Lower leg skin (tissue), 4 donors: ENCODE results near the gene UBE2F. TPM values are rescaled to one million over a fixed set of nuclear protein-coding genes. Genes with fewer than 3 reads are reported as not detected.
A peak's percentile ranks its signal among the peaks of the same experiment; 100 is the strongest.

Experiments
- DNase-seq, 2 donors: peaks; one replicate each; pipeline ENCODE4 v3.0.0-alpha.2; 2019; ENCODE audit warnings: low spot score in 2 of 2
- H3K4me3 ChIP-seq: fragments of 200-600 bp; sonication (generic); 2 replicates; pipeline ENCODE4 v1.5.1; 2017; ENCODE audit warnings: mild to moderate bottlenecking, low read depth; ENCODE audit not compliant: poor library complexity, severe bottlenecking
- POLR2A ChIP-seq, 2 donors: fragments of 450-650 bp; IDR thresholded peaks; one replicate each; pipeline ENCODE4 v1.6.1; 2016 to 2017; ENCODE audit warnings: antibody characterized with exemption in 2 of 2, mild to moderate bottlenecking in 1 of 2, moderate library complexity in 1 of 2
- WGBS, 2 donors: methylation state at CpG; one replicate each; pipeline ENCODE4 v1.1.5; 2018; 5-methylcytosine and 5-hydroxymethylcytosine counted together
- intact Hi-C: fragments of 100-400 bp; cut with DNase I; formaldehyde crosslinking; loops from one replicate; pipeline ENCODE4 v1.15.0; 2023; ENCODE audit warnings: low total_unique reads
- total RNA-seq, 4 donors: library from RNA; depleted of rRNA; stranded (reverse); fragments of >200 nt; gene quantifications; one replicate each; pipeline ENCODE4 v1.1.0, GENCODE V29; 2016
- TF ChIP-seq, protein P1 (sequence below), 3 donors: fragments of 450-650 bp; IDR thresholded peaks; one replicate each; pipeline ENCODE4 v1.5.1; 2016; ENCODE audit warnings: antibody characterized with exemption in 3 of 3, mild to moderate bottlenecking in 3 of 3, moderate library complexity in 2 of 3

The UBE2F gene
- total RNA-seq, 4 donors from 2014 or later, result 32.8 to 46.9 (median 33.3) TPM

DNA sequence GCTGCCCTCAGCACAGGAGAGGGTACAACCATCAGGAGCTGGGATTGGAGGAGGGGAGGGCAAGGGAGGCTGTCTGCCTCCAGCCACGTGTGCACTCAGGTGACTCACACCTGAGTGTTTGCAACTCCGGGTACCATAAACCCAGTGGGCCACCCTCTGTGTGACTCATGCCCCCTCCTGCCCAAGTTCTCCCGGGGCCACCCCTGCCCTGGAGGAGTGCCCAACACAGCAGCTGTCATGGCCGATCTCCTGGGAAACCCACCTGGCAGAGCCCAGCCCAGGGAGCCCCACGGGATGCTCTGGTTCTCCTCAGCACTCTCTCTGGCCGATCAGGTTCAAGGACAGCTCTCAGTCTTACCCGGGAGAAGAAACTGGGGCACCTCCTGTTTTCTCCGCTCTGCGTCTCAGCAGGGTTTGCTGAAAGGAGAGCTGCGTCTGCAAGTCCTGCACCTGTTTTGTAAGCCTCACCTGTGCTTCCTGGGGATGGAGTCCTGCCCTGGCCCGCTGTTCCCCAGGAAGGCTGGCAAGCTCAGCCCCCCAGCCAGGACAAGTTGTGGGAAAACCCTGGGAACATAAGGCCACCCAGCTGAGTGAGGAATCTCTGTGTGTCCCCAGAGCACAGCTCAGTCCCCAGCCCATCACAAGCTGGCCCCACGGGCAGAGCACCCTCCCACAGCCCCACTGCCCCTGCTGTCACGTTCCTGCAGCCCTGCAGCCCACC lies 44.0 kb upstream of the UBE2F start:
- DNase-seq, result no peak
- TF ChIP-seq POLR2A (IDR thresholded peaks at IDR 0.05), result no peak
- TF ChIP-seq, protein P1, sequence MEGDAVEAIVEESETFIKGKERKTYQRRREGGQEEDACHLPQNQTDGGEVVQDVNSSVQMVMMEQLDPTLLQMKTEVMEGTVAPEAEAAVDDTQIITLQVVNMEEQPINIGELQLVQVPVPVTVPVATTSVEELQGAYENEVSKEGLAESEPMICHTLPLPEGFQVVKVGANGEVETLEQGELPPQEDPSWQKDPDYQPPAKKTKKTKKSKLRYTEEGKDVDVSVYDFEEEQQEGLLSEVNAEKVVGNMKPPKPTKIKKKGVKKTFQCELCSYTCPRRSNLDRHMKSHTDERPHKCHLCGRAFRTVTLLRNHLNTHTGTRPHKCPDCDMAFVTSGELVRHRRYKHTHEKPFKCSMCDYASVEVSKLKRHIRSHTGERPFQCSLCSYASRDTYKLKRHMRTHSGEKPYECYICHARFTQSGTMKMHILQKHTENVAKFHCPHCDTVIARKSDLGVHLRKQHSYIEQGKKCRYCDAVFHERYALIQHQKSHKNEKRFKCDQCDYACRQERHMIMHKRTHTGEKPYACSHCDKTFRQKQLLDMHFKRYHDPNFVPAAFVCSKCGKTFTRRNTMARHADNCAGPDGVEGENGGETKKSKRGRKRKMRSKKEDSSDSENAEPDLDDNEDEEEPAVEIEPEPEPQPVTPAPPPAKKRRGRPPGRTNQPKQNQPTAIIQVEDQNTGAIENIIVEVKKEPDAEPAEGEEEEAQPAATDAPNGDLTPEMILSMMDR (IDR thresholded peaks at IDR 0.05), result no peak
- H3K4me3 ChIP-seq, result no peak overlapping the region
- WGBS, 2 donors, result 26 to 50% methylated on average over 12 to 13 of the region's 13 CpGs
- intact Hi-C loops, result no loop called here

DNA sequence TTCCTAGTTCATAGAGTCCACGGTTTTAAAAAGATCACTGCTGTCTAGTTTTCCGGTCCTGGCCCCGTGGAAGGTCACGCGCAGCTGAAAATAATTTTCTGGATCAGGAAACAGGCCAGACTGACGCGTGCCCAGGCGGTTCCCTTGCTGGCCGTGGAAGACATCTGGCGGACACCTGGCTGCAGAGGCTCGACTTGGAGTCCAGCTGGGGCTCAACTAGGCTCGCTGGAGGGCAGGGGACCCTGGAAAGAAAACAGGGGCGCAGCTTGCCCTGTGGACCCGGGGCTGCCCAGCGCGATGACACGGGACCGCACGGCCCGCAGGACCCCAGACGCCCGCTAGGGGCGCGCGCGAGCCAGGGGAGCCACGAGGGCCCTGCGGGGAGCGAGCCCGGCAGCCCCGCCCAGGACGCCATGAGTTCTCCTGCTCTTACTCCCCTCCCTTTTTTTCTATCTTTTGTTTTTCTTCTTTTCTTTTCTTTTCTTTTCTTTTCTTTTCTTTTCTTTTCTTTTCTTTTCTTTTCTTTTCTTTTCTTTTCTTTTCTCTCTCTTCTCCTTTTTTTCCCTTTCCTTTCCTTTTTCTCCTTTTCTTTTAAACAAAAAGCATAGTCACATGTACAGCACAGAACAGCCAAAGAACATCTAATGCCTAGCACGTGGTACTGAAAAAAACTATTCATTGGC lies 43.2 kb upstream of the UBE2F start:
- no peak for TF ChIP-seq POLR2A (IDR thresholded peaks at IDR 0.05)
- TF ChIP-seq, protein P1 (IDR thresholded peaks at IDR 0.05), result peak in 1 of 3 donors; percentile 79
- peak; percentile 74 to 95 for DNase-seq
- 13 to 15% methylated on average over 33 of the region's 33 CpGs for WGBS, 2 donors
- H3K4me3 ChIP-seq, result no peak overlapping the region
- intact Hi-C loops, result no loop called here

DNA sequence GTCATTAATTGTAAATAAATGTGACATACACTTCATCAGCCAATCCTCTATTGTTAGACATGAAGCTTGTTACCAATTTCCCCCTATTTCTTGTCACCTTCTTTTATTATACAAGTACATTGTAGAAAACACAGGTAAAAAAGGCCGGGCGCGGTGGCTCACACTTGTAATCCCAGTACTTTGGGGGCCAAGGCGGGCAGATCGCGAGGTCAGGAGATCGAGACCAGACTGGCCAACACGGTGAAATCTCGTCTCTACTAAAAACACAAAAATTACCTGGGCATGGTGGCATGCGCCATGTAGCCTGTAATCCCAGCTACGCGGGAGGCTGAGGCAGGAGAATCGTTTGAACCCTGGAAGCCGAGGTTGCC lies 42.7 kb upstream of the UBE2F start:
- intact Hi-C loops, result no loop called here
- TF ChIP-seq, protein P1 (IDR thresholded peaks at IDR 0.05), result no peak
- no peak for TF ChIP-seq POLR2A (IDR thresholded peaks at IDR 0.05)
- no peak for DNase-seq
- no peak overlapping the region for H3K4me3 ChIP-seq
- 90 to 93% methylated on average over 14 of the region's 14 CpGs for WGBS, 2 donors

DNA sequence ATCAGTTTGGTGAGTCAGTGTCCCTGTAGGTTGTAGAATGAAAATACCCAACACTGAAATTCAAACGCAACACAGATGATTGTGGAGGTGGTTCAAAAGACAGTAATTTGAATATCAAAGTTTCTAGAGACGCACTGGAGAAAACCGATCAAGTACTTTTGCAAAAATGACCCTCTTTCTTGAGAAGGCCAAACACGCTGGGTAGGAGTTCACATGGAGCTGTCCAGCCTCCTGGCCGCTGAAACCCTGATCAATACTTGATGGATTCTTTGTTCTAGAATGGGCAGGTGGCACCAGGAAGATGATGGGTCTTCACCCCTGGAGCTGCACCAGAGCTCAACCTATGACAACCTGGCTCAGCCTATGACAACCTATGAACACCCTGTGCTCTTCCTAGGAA lies 39.7 kb upstream of the UBE2F start:
- TF ChIP-seq, protein P1 (IDR thresholded peaks at IDR 0.05), result no peak
- TF ChIP-seq POLR2A (IDR thresholded peaks at IDR 0.05), result no peak
- 89% methylated on average over 5 of the region's 5 CpGs for WGBS, 2 donors
- intact Hi-C loops, result no loop called here
- no peak overlapping the region for H3K4me3 ChIP-seq
- DNase-seq, result no peak

DNA sequence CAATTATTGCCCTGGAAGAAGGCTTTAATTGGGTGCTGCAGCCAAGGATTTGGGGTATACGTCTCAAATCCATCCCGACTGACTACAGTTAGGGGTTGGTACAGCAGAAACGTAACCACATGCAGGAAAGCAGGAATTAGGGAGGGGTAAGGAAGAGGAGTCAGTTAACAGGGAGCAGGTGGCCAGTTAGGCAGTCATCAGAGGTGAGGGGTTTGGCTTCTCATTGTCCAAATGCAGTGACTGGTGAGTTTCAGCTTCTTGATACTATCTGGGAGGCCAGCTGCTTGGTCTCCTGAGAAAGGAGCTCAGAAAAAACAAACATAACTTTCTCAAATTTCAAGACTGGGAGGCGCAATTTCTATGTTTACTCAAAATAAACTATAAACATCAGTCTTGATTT lies 38.8 kb upstream of the UBE2F start:
- H3K4me3 ChIP-seq, result no peak overlapping the region
- 69 to 74% methylated on average over 4 of the region's 4 CpGs for WGBS, 2 donors
- TF ChIP-seq, protein P1 (IDR thresholded peaks at IDR 0.05), result no peak
- TF ChIP-seq POLR2A (IDR thresholded peaks at IDR 0.05), result no peak
- intact Hi-C loops, result no loop called here
- no peak for DNase-seq
